Activated T-cell treated with anti-CD3 and anti-CD28 coated beads for 48 hours (primary cell): ENCODE results near the gene FNDC11.

Source experiments
- DNase-seq: peaks from one replicate; pipeline ENCODE4 v3.0.0-alpha.2; 2020; ENCODE audit warnings: low read depth

Gene FNDC11

DNA sequence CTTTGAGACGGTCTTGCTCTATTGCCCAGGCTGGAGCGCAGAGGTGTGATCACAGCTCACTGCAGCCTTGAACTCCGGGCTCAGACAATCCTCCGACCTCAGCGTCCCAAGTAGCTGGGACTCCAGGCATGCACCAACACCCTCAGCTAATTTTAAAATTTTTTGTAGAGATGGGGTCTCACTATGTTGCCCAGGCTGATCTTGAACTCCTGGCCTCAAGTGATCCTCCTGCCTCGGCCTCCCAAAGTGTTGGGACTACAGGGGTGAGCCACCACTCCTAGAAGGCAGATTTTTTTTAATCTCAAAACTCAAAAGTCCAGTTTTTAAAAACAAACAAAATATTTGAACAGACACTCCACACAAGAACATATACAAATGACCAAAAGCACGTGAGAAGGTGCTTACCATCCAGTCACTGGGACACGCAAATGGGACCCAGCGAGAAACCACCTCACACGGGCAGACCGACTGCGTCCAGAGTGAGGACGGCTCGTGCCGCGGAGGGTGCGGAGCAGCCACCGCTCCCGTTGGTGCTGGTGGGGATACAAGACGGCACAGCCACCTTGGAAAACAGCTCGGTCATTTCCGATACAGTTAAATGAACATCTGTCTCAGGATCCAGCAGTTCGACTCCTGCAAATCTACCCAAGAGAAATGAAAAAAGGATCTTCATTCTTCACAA, 28.6 kb downstream of the FNDC11 start:
- DNase-seq = no peak

DNA sequence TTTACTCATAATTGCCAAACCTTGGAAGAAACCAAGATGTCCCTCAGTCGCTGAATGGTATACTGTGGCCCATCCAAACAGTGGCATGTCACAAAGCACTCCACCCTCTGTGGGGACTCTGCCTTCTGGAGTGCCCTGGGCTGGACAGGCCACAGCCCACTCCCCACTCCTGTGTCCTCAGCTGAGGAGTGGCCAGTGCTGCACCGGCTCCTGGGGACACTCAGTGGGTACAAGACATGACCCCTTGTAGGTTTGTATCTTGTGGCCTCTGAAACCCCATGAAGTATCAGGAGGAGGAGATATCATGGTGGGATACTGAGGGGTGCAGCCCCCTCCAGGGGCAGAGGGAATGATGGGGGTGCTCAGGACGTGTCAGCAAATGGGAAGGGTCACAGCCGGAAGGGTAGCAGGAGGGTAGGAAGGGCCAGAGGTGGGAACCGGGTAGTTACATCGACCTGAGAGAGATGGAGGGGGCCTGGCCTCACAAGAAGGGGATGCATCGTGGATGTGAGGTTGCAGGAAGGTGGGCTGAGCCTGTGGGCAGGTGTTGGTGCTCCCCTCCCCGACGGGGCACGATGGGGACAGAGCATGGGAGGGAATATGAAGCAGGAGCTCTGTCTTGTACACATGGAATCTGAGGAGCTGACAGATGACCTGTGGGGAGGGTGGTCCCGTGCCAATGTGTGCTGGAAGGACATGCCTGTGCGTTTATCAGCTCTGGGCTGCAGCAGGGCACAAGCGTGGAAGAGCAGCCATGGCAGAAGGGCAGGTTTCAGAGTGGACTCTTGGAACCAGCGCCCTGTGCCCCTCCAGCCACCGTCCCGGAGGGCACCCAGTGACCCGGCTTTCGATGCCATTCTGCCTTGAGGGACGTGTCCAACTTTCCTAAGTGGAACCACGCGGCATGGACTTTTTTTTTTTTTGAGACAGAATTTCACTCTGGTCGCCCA, 31.9 kb downstream of the FNDC11 start:
- DNase-seq = no peak

DNA sequence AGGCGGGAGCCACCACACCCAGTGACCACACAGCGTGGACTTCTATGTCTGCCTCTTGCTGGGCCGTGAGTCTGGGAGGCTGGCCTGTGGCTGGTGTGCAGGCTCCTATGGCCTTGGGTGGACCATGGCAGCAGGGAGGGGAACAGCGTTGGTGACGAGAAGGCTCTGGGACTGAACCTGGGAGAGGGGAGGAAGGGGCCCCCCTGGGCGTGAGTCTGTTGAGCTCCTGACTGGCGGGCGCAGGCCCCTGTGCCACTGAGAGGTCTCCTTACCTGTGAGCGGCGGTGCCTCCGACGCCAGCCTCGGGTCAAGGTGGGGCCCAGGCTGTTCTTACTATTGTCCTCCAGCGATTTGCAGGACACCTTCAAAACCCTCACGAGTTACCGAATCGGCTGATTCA, 32.8 kb downstream of the FNDC11 start:
- DNase-seq = no peak

DNA sequence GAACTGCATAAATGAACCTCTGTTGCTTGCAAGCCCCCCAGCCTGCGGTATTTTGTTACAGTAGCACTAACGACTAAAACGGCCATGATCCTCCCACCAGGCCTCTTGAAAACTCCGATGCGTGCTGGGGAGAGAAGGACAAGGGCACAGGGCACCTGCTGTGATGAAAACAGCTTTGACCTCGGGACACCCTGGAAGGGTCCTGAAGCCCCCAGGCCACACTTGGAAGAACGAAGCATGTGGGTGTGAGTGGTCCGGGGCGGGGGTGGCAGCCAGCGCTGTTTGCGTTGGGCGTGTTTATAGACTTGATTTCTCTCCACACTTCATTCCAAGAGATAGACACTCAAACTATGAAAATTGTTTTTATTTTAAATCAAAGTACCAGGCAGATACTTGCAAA, 33.3 kb downstream of the FNDC11 start:
- no peak for DNase-seq

GRCh38 chr20:63587776-63588591, 34.0 kb downstream of the FNDC11 start:
- DNase-seq = no peak

DNA sequence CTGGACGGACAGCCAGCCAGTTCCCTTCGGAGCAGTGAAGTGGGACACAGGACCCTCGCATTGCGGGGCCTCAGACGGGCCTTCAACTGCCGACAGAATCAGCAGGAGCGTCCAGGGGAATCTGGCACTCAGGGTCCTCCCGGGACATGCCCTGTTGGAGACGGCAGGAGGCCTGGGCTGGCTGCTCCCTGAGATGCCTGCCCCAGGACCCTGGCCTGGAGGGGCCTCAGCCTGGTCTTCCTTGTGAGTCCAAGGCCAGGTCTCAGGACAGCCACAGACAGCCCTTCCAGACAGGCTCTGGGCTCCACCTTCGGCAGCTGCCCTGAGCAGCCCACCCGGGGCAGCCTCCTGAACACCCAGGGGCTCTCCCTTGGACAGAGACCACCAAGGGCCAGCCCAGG, 34.7 kb downstream of the FNDC11 start:
- DNase-seq = no peak

- DNase-seq = no peak
These were observed 35.6 kb downstream of the FNDC11 start for GRCh38 chr20:63589261-63590217.

- DNase-seq = no peak
These were observed 36.5 kb downstream of the FNDC11 start for GRCh38 chr20:63590218-63591146.

DNA sequence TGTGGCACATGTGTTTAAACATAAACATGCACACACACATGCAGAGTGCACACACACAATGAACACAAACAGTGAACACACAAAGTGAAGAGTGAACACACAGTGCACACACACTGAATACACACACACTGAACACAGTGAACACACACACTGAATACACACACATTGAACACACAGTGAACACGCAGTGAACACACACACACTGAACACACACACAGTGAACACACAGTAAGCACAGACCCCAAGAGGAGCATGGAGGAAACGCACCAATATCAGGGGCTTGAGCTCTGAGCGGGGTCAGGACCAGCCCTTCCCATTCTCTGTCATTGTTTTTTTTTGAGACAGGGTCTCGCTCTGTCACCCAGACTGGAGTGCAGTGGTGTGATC, 37.2 kb downstream of the FNDC11 start:
- no peak for DNase-seq

DNA sequence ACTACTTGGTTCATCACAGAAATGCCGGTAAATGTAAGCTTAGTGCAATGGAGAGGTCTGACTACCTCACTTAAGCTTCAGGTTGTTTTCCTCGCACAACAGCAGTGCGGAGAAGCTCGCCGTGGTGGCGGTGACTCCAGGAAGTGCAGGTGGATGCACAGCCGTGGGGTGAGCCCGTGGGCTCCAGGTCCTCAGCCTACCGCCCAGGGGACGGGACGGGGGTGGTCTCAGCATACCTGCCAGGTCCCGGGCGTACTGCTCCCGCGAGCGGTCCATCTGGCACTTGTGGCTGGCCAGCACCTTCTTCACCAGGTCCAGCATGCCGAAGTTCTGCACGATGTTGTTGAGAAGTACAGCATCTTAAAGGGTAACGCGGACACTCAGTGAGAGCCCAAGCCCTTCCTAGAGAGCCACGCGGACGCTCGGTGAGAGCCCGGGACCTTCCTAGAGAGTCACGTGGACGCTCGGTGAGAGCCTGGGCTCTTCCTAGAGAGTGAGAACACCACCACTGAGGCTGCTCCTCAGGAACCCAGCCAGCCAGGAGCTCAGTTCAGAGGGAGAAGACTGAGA, 37.9 kb downstream of the FNDC11 start:
- no peak for DNase-seq

- no peak for DNase-seq
These were observed 38.7 kb downstream of the FNDC11 start for GRCh38 chr20:63592661-63593060.

GRCh38 chr20:63594043-63594561, 40.1 kb downstream of the FNDC11 start:
- DNase-seq = no peak

GRCh38 chr20:63595416-63596127, 41.6 kb downstream of the FNDC11 start:
- no peak for DNase-seq

GRCh38 chr20:63596423-63596822, 42.5 kb downstream of the FNDC11 start:
- no peak for DNase-seq

DNA sequence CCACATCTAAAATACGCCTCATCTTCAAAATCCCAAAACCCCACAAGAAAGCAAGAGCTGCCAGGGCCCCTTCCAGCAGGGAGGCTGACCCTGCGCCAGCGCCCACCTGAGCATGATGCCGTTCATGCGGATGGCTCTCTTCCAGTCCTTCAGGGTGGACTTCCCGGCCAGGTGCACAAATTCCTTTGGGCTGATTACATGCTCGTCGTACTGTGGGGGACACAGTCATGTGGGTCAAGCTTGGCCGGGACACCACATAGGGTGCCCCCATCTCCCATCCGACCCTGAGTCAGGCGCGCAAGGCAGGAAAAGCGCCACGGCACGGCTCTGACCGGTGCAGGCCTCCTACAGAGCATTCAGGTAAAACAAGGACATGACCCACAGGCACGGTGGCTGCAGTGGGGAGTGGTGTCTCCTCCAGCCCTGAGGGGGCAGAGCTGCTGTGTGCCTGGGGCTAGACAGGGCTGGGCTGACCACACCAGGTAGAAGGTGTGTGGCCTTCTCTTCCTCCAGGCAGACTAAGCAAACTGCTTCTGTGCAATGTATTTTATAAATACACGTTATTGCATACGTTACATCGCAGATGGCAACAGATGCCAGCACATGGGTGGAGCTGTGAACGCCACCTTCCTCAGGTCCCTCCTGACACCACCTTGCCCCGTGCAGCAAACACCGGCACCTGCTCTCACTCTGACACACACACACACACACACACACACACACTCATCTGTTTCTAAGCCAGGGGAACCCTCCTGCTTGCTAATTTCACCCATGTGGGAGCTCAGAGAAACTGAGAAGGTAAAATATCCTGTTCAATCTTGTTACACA, 43.9 kb downstream of the FNDC11 start:
- no peak for DNase-seq

DNA sequence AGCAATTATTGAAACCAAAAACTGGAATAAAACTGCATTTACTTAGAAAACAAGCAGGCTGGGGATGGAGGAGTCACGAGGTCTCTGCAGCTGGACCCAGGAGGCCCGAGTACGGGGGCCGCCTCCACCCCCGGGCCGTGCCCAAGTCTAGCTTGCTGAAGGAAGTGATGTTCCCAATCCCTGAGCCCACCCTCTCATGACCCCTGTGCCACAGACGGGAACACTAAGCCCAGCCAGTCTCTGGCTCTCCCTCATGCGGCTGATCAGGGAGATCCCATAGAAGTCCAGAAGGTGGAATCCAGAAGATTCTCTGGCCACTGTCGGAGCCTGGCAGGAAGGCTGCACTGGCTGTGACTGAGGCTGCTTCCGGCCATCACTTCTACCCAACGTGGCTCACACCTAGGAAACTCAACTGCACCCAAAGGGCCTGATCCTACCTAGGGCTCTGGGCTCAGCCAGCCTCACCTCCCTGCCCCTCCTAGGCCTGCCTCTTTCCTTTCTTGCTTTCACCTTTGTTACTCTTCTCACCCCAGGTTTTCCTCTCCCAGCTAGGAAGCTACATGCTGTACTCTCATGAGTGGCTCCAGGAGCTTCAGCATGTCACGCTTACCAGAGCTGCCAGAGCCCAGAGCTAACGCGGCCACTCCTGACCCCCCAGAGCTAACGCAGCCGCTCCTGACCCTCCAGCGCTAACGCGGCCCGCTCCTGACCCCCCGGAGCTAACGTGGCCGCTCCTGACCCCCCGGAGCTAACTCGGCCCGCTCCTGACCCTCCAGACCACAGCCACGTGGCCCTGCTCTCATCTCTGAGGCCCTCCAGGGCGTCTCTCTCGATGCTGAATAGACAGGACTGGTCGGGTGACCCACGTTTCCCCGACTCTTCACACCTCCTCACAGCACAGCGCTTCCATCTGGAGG, 44.8 kb downstream of the FNDC11 start:
- DNase-seq = no peak
